Loucy (cell line): Measurements from ENCODE around the gene TAS1R2.
"Not testable (repeated sequence)": the region's sequence is repeated elsewhere in the genome, so short reads cannot be mapped to it uniquely, and the experiment has no call there.

Experiments used
- H2AFZ ChIP-seq: fragments of 200-600 bp; sonication (generic); 2 replicates; pipeline ENCODE4 v1.6.0; 2016; ENCODE audit warnings: antibody characterized with exemption, mild to moderate bottlenecking, low read length, moderate library complexity
- H3F3A ChIP-seq: fragments of 200-600 bp; 2 replicates; pipeline ENCODE4 v1.6.0; 2016; ENCODE audit warnings: antibody characterized with exemption, low read depth, mild to moderate bottlenecking
- H3K27me3 ChIP-seq: fragments of 200-600 bp; sonication (generic); 2 replicates; pipeline ENCODE4 v1.6.1; 2014; ENCODE audit warnings: low read length, mild to moderate bottlenecking; ENCODE audit not compliant: insufficient read depth, poor library complexity, severe bottlenecking
- H3K36me3 ChIP-seq: fragments of 200-600 bp; sonication (generic); 2 replicates; pipeline ENCODE4 v1.6.1; 2016; ENCODE audit warnings: low read length; ENCODE audit not compliant: insufficient read depth
- H3K4me1 ChIP-seq: fragments of 200-600 bp; sonication (generic); 2 replicates; pipeline ENCODE4 v1.5.1; 2014; ENCODE audit warnings: low read length, mild to moderate bottlenecking; ENCODE audit not compliant: insufficient read depth, poor library complexity, severe bottlenecking
- H3K4me2 ChIP-seq: fragments of 200-600 bp; sonication (generic); 2 replicates; pipeline ENCODE4 v1.6.0; 2014; ENCODE audit warnings: antibody characterized with exemption, low read length, low read depth, mild to moderate bottlenecking; ENCODE audit not compliant: poor library complexity, severe bottlenecking
- H3K4me3 ChIP-seq: fragments of 200-600 bp; sonication (generic); 2 replicates; pipeline ENCODE4 v1.5.1; 2014; ENCODE audit warnings: low read length, mild to moderate bottlenecking, mixed read lengths; ENCODE audit not compliant: poor library complexity, severe bottlenecking
- H3K79me2 ChIP-seq: fragments of 200-600 bp; sonication (generic); 2 replicates; pipeline ENCODE4 v1.6.1; 2014; ENCODE audit warnings: low read length; ENCODE audit not compliant: insufficient read depth
- H3K9ac ChIP-seq: fragments of 200-600 bp; sonication (generic); 2 replicates; pipeline ENCODE4 v1.6.0; 2014; ENCODE audit warnings: mild to moderate bottlenecking, low read depth, low read length, moderate library complexity; ENCODE audit not compliant: poor library complexity, severe bottlenecking
- H3K9me2 ChIP-seq: fragments of 200-600 bp; sonication (generic); replicated peaks from 2 replicates; pipeline ENCODE4 v1.6.1; 2016; ENCODE audit warnings: low read depth, low read length, mixed read lengths
- H3K9me3 ChIP-seq: fragments of 200-600 bp; sonication (generic); 2 replicates; pipeline ENCODE4 v1.6.1; 2014; ENCODE audit warnings: mild to moderate bottlenecking, antibody characterized with exemption, low read length, low read depth; ENCODE audit not compliant: insufficient read depth
- H4K20me1 ChIP-seq: fragments of 200-600 bp; sonication (generic); 2 replicates; pipeline ENCODE4 v1.6.0; 2014; ENCODE audit warnings: antibody characterized with exemption, low read length, mild to moderate bottlenecking; ENCODE audit not compliant: insufficient read depth, poor library complexity, severe bottlenecking
- EZH2phosphoT487 ChIP-seq: fragments of 200-600 bp; IDR thresholded peaks from 2 replicates; pipeline ENCODE4 v1.6.1; 2018; ENCODE audit warnings: antibody characterized with exemption, mild to moderate bottlenecking, moderate library complexity, borderline replicate concordance
- TF ChIP-seq, protein P1 (sequence below): fragments of 200-600 bp; sonication (generic); conservative IDR thresholded peaks from 2 replicates; pipeline ENCODE4 v1.5.1; 2014; ENCODE audit warnings: mild to moderate bottlenecking, antibody characterized with exemption, low read length

TAS1R2 gene

DNA sequence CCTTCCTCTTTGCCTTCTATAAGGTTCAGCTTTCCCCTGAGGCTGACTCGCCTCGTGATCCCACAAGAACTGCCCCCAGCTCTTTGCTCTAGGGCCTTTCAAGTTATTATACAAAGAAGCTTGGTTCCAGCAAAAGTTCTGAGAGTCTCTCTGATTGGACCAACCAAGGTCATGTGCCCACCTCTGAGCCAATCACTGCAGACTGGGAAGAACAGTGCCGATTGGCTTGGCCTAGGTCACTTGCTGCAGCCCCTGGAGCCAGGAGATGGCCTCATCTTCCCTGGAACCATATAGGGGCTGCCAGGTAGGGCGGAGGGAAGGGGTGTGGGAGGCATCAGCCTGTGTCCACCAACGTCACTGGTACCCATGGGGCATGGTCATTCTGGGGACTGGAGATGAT, 22.8 kb downstream of the TAS1R2 start:
- Histone ChIP-seq H4K20me1 (no peaks in the 10 kb centered on the region), H3K4me1 (no peaks in the 10 kb centered on the region), H3K9ac (no peak overlapping the region), H3K9me2 (no peaks in the 10 kb centered on the region), H3K27me3 (no peaks in the 10 kb centered on the region), H3K4me3 (no peak overlapping the region), H3F3A (no peaks in the 10 kb centered on the region), H3K4me2 (no peak overlapping the region), H3K9me3 (no peaks in the 10 kb centered on the region), H3K79me2 (no peaks in the 10 kb centered on the region), H3K36me3 (no peaks in the 10 kb centered on the region), H2AFZ (no peak overlapping the region)
- TF ChIP-seq, protein P1, sequence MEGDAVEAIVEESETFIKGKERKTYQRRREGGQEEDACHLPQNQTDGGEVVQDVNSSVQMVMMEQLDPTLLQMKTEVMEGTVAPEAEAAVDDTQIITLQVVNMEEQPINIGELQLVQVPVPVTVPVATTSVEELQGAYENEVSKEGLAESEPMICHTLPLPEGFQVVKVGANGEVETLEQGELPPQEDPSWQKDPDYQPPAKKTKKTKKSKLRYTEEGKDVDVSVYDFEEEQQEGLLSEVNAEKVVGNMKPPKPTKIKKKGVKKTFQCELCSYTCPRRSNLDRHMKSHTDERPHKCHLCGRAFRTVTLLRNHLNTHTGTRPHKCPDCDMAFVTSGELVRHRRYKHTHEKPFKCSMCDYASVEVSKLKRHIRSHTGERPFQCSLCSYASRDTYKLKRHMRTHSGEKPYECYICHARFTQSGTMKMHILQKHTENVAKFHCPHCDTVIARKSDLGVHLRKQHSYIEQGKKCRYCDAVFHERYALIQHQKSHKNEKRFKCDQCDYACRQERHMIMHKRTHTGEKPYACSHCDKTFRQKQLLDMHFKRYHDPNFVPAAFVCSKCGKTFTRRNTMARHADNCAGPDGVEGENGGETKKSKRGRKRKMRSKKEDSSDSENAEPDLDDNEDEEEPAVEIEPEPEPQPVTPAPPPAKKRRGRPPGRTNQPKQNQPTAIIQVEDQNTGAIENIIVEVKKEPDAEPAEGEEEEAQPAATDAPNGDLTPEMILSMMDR = no peak
- no peak for TF ChIP-seq EZH2phosphoT487

DNA sequence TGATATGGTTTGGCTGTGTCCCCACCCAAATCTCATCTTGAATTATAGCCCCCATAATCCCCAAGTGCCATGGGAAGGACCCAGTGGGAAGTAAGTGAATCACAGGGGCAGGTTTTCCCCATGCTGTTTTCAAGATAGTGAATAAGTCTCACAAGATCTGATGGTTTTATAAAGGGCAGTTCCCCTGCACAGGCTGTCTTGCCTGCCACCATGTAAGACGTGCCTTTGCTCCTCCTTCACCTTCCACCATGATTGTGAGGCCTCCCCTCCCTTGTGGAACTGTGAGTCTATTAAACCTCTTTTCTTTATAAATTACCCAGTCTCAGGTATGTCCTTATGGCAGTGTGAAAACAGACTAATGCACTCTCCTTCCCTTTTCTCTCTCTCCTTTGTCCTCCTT, 27.1 kb downstream of the TAS1R2 start:
- H3K79me2 ChIP-seq, H3K9me3 ChIP-seq, H3K4me3 ChIP-seq, H2AFZ ChIP-seq, H4K20me1 ChIP-seq, H3K4me1 ChIP-seq, H3K27me3 ChIP-seq, H3K9ac ChIP-seq, H3K4me2 ChIP-seq, H3K9me2 ChIP-seq, H3F3A ChIP-seq, H3K36me3 ChIP-seq: not testable (repeated sequence)

DNA sequence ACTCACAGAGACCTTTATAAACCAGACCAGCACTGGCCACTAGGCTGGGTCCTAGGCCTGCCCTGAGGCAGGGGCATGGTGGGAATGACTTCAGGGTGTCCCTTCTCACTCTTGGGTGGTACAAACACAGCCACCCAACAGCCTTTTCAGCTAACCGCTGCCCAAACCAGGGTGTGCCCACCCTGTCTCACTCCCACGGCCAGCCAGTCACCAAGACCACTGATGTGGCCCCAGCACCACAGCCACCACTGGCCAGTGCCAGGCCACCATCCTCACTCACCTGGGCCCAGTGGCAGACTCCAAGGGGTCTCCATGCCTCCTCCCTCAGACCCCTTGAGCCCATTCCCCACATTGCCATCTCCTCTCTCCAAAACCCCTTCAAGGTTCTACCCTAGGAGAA, 27.8 kb downstream of the TAS1R2 start:
- Histone ChIP-seq H3K27me3 (no peaks in the 10 kb centered on the region), H3F3A (no peaks in the 10 kb centered on the region), H3K4me3 (no peak overlapping the region), H3K9me3 (no peaks in the 10 kb centered on the region; the same call in 1 of the 2 replicates), H3K36me3 (no peaks in the 10 kb centered on the region), H3K9ac (no peak overlapping the region), H3K4me2 (no peak overlapping the region), H2AFZ (no peak overlapping the region), H3K4me1 (no peaks in the 10 kb centered on the region), H3K79me2 (no peaks in the 10 kb centered on the region), H3K9me2 (no peaks in the 10 kb centered on the region), H4K20me1 (no peaks in the 10 kb centered on the region)
- TF ChIP-seq EZH2phosphoT487 = no peak
- TF ChIP-seq, protein P1 = no peak

DNA sequence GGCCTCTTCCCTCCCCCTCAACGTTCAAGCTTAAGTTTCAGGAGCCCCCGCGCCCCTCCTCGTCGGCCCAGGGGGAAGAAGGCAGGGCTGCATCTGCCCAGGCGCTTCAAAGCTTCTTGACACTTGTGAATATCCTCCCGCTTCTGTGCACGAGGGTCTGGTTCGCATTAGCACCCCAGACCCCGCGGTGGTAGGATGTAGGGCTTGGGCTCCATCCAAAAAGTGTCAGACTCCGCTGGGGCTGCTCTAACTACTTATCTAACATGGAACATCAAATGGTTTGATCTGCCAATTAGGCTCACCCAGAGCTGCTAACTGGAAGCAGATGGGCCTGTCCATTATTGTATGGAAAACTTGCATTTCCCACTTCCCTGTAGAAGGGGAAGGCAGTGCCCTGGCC, 28.9 kb downstream of the TAS1R2 start:
- H3K9me2 ChIP-seq = no peaks in the 10 kb centered on the region
- no peaks in the 10 kb centered on the region for H3K79me2 ChIP-seq
- H3K9me3 ChIP-seq = no peaks in the 10 kb centered on the region; the same call in 1 of the 2 replicates
- no peaks in the 10 kb centered on the region for H3F3A ChIP-seq
- no peak overlapping the region for H3K9ac ChIP-seq
- H3K4me2 ChIP-seq = no peak overlapping the region
- H3K4me3 ChIP-seq = no peak overlapping the region
- no peaks in the 10 kb centered on the region for H3K27me3 ChIP-seq
- no peak overlapping the region for H2AFZ ChIP-seq
- TF ChIP-seq, protein P1 = no peak
- TF ChIP-seq EZH2phosphoT487 = no peak
- H4K20me1 ChIP-seq = no peaks in the 10 kb centered on the region
- H3K4me1 ChIP-seq = no peaks in the 10 kb centered on the region
- H3K36me3 ChIP-seq = no peaks in the 10 kb centered on the region
